Activated CD8-positive, alpha-beta memory T cell treated with anti-CD3 and anti-CD28 coated beads for 24 hours (primary cell): Measurements from ENCODE around the gene CRB1.

Experiments used
- DNase-seq: peaks from one replicate; pipeline ENCODE4 v3.0.0-alpha.2; 2020

The CRB1 gene

GRCh38 chr1:197351821-197352440 lies 83.9 kb downstream of the CRB1 start:
- DNase-seq, result no peak

- no peak for DNase-seq
Observed at GRCh38 chr1:197355248-197355995, 87.4 kb downstream of the CRB1 start.

GRCh38 chr1:197356723-197357533 lies 88.9 kb downstream of the CRB1 start:
- no peak for DNase-seq

GRCh38 chr1:197358959-197359358 lies 90.9 kb downstream of the CRB1 start:
- no peak for DNase-seq

GRCh38 chr1:197360068-197360467 lies 92.0 kb downstream of the CRB1 start:
- no peak for DNase-seq

- no peak for DNase-seq
Observed at GRCh38 chr1:197362871-197363270, 94.8 kb downstream of the CRB1 start.

- DNase-seq, result no peak
Observed at GRCh38 chr1:197363855-197364254, 95.8 kb downstream of the CRB1 start.

- no peak for DNase-seq
Observed at GRCh38 chr1:197366996-197367395, 98.9 kb downstream of the CRB1 start.

- DNase-seq, result no peak
Observed at GRCh38 chr1:197367627-197368026, 99.6 kb downstream of the CRB1 start.

- DNase-seq, result no peak
Observed at GRCh38 chr1:197374428-197374827, 106.4 kb downstream of the CRB1 start.

GRCh38 chr1:197384471-197384870 lies 116.4 kb downstream of the CRB1 start:
- DNase-seq, result no peak

- DNase-seq, result no peak
Observed at GRCh38 chr1:197388801-197389200, 120.7 kb downstream of the CRB1 start.

GRCh38 chr1:197390856-197391255 lies 122.8 kb downstream of the CRB1 start:
- DNase-seq, result no peak

GRCh38 chr1:197391303-197392226 lies 123.5 kb downstream of the CRB1 start:
- DNase-seq, result no peak

- no peak for DNase-seq
Observed at GRCh38 chr1:197392541-197392940, 124.5 kb downstream of the CRB1 start.

GRCh38 chr1:197393105-197393504 lies 125.1 kb downstream of the CRB1 start:
- no peak for DNase-seq

- no peak for DNase-seq
Observed at GRCh38 chr1:197393772-197394171, 125.7 kb downstream of the CRB1 start.

- DNase-seq, result no peak
Observed at GRCh38 chr1:197394831-197395608, 127.0 kb downstream of the CRB1 start.

- no peak for DNase-seq
Observed at GRCh38 chr1:197397895-197398294, 129.8 kb downstream of the CRB1 start.

GRCh38 chr1:197399755-197400521 lies 131.9 kb downstream of the CRB1 start:
- no peak for DNase-seq

- no peak for DNase-seq
Observed at GRCh38 chr1:197400522-197400902, 132.5 kb downstream of the CRB1 start.
